Loucy (cell line): Measurements from ENCODE around the gene ARRDC3.
"Not testable (repeated sequence)": the region's sequence is repeated elsewhere in the genome, so short reads cannot be mapped to it uniquely, and the experiment has no call there.

ENCODE experiments used
- H2AFZ ChIP-seq: fragments of 200-600 bp; sonication (generic); 2 replicates; pipeline ENCODE4 v1.6.0; 2016; ENCODE audit warnings: antibody characterized with exemption, mild to moderate bottlenecking, low read length, moderate library complexity
- H3F3A ChIP-seq: fragments of 200-600 bp; 2 replicates; pipeline ENCODE4 v1.6.0; 2016; ENCODE audit warnings: antibody characterized with exemption, low read depth, mild to moderate bottlenecking
- H3K27me3 ChIP-seq: fragments of 200-600 bp; sonication (generic); 2 replicates; pipeline ENCODE4 v1.6.1; 2014; ENCODE audit warnings: low read length, mild to moderate bottlenecking; ENCODE audit not compliant: insufficient read depth, poor library complexity, severe bottlenecking
- H3K36me3 ChIP-seq: fragments of 200-600 bp; sonication (generic); 2 replicates; pipeline ENCODE4 v1.6.1; 2016; ENCODE audit warnings: low read length; ENCODE audit not compliant: insufficient read depth
- H3K4me1 ChIP-seq: fragments of 200-600 bp; sonication (generic); 2 replicates; pipeline ENCODE4 v1.5.1; 2014; ENCODE audit warnings: low read length, mild to moderate bottlenecking; ENCODE audit not compliant: insufficient read depth, poor library complexity, severe bottlenecking
- H3K4me2 ChIP-seq: fragments of 200-600 bp; sonication (generic); 2 replicates; pipeline ENCODE4 v1.6.0; 2014; ENCODE audit warnings: antibody characterized with exemption, low read length, low read depth, mild to moderate bottlenecking; ENCODE audit not compliant: poor library complexity, severe bottlenecking
- H3K4me3 ChIP-seq: fragments of 200-600 bp; sonication (generic); 2 replicates; pipeline ENCODE4 v1.5.1; 2014; ENCODE audit warnings: low read length, mild to moderate bottlenecking, mixed read lengths; ENCODE audit not compliant: poor library complexity, severe bottlenecking
- H3K79me2 ChIP-seq: fragments of 200-600 bp; sonication (generic); 2 replicates; pipeline ENCODE4 v1.6.1; 2014; ENCODE audit warnings: low read length; ENCODE audit not compliant: insufficient read depth
- H3K9ac ChIP-seq: fragments of 200-600 bp; sonication (generic); 2 replicates; pipeline ENCODE4 v1.6.0; 2014; ENCODE audit warnings: mild to moderate bottlenecking, low read depth, low read length, moderate library complexity; ENCODE audit not compliant: poor library complexity, severe bottlenecking
- H3K9me2 ChIP-seq: fragments of 200-600 bp; sonication (generic); replicated peaks from 2 replicates; pipeline ENCODE4 v1.6.1; 2016; ENCODE audit warnings: low read depth, low read length, mixed read lengths
- H3K9me3 ChIP-seq: fragments of 200-600 bp; sonication (generic); 2 replicates; pipeline ENCODE4 v1.6.1; 2014; ENCODE audit warnings: mild to moderate bottlenecking, antibody characterized with exemption, low read length, low read depth; ENCODE audit not compliant: insufficient read depth
- H4K20me1 ChIP-seq: fragments of 200-600 bp; sonication (generic); 2 replicates; pipeline ENCODE4 v1.6.0; 2014; ENCODE audit warnings: antibody characterized with exemption, low read length, mild to moderate bottlenecking; ENCODE audit not compliant: insufficient read depth, poor library complexity, severe bottlenecking
- EZH2phosphoT487 ChIP-seq: fragments of 200-600 bp; IDR thresholded peaks from 2 replicates; pipeline ENCODE4 v1.6.1; 2018; ENCODE audit warnings: antibody characterized with exemption, mild to moderate bottlenecking, moderate library complexity, borderline replicate concordance
- TF ChIP-seq, protein P1 (sequence below): fragments of 200-600 bp; sonication (generic); conservative IDR thresholded peaks from 2 replicates; pipeline ENCODE4 v1.5.1; 2014; ENCODE audit warnings: mild to moderate bottlenecking, antibody characterized with exemption, low read length

The ARRDC3 gene

GRCh38 chr5:91352831-91353695 lies 30.1 kb downstream of the ARRDC3 start:
- H3K27me3 ChIP-seq: no peaks in the 10 kb centered on the region
- no peak overlapping the region for H3K9ac ChIP-seq
- no peak overlapping the region for H3K4me2 ChIP-seq
- no peaks in the 10 kb centered on the region for H3K9me2 ChIP-seq
- no peaks in the 10 kb centered on the region for H3F3A ChIP-seq
- no peaks in the 10 kb centered on the region for H3K9me3 ChIP-seq
- TF ChIP-seq, protein P1, sequence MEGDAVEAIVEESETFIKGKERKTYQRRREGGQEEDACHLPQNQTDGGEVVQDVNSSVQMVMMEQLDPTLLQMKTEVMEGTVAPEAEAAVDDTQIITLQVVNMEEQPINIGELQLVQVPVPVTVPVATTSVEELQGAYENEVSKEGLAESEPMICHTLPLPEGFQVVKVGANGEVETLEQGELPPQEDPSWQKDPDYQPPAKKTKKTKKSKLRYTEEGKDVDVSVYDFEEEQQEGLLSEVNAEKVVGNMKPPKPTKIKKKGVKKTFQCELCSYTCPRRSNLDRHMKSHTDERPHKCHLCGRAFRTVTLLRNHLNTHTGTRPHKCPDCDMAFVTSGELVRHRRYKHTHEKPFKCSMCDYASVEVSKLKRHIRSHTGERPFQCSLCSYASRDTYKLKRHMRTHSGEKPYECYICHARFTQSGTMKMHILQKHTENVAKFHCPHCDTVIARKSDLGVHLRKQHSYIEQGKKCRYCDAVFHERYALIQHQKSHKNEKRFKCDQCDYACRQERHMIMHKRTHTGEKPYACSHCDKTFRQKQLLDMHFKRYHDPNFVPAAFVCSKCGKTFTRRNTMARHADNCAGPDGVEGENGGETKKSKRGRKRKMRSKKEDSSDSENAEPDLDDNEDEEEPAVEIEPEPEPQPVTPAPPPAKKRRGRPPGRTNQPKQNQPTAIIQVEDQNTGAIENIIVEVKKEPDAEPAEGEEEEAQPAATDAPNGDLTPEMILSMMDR: no peak
- no peak for TF ChIP-seq EZH2phosphoT487
- H3K79me2 ChIP-seq: no peaks in the 10 kb centered on the region
- no peak overlapping the region for H3K4me3 ChIP-seq
- no peaks in the 10 kb centered on the region for H4K20me1 ChIP-seq
- H3K36me3 ChIP-seq: no peaks in the 10 kb centered on the region
- H3K4me1 ChIP-seq: no peaks in the 10 kb centered on the region
- no peak overlapping the region for H2AFZ ChIP-seq

DNA sequence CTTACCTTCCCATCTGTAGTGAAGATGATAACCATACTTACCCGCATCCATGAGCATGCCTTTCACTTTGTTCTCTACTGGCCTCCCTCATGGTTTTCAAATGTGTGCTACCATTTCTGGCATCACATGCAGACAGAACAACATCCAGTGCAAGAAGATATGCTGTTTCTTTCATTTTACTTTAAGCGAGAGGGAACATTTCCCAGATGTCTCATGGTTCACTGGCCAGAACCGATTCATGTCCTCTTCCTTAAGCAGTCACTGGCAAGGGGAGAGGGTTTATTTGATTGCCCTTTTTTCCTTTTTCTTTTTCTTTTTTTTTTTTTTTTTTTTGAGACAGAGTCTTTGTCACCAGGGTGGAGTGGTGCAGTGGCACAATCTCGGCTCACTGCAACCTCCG lies 37.7 kb downstream of the ARRDC3 start:
- Histone ChIP-seq H3K27me3 (no peaks in the 10 kb centered on the region), H3F3A (no peaks in the 10 kb centered on the region), H3K4me2 (no peak overlapping the region), H3K9ac (no peak overlapping the region), H3K4me3 (no peak overlapping the region), H4K20me1 (no peaks in the 10 kb centered on the region), H3K4me1 (no peaks in the 10 kb centered on the region), H3K79me2 (no peaks in the 10 kb centered on the region), H2AFZ (no peak overlapping the region), H3K9me3 (no peaks in the 10 kb centered on the region), H3K36me3 (no peaks in the 10 kb centered on the region), H3K9me2 (no peaks in the 10 kb centered on the region)
- TF ChIP-seq, protein P1: no peak
- TF ChIP-seq EZH2phosphoT487: no peak

DNA sequence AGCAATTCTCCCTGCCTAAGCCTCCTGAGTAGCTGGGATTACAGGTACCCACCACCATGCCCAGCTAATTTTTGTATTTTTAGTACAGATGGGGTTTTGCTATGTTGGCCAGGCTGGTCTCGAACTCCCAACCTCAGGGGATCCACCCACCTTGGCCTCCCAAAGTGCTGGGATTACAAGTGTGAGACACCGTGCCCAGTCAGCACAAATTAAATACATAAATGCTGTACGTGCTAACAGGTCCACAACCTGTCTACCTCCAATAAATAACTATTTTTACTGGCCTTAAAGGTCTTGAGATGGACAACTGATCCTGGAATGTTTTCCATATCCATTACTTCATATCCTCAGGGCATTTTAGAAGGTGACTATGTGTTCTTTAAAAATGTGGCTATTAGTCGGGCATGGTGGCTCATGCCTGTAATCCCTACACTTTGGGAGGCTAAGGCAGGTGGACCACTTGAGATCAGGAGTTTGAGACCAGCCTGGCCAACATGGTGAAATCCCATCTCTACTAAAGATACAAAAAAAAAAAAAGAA lies 38.4 kb downstream of the ARRDC3 start:
- H3K36me3 ChIP-seq, H2AFZ ChIP-seq, H4K20me1 ChIP-seq, H3K4me3 ChIP-seq, H3K79me2 ChIP-seq, H3K4me2 ChIP-seq, H3K9me3 ChIP-seq, H3K4me1 ChIP-seq, H3K9me2 ChIP-seq, H3K27me3 ChIP-seq, H3K9ac ChIP-seq, H3F3A ChIP-seq: not testable (repeated sequence)
